ENCODE measurements around the gene RANBP17. TPM values are rescaled to one million over a fixed set of nuclear protein-coding genes. Genes with fewer than 3 reads are reported as not detected.

RANBP17 gene
- total RNA-seq, 1 experiment from 2014 or later, result 14.5 TPM

- no peak for DNase-seq
- no peak overlapping the region for H2AFZ ChIP-seq
- ChIA-PET POLR2A (ENCODE audit: unreplicated experiment) (no interaction called here), CTCF (no interaction called here)
- no peaks in the 10 kb centered on the region for H3K36me3 ChIP-seq (ENCODE audit: low read depth)
- no peaks in the 10 kb centered on the region for H3K9me2 ChIP-seq (ENCODE audit: insufficient read depth)
- H3K4me3 ChIP-seq, result no peak overlapping the region
- no peaks in the 10 kb centered on the region for H3K4me1 ChIP-seq (replicated peaks; ENCODE audit: insufficient read depth)
- no peaks in the 10 kb centered on the region for H4K20me1 ChIP-seq (ENCODE audit: insufficient read depth)
- peaks cover 8% of the 10 kb centered on the region; the same call in 1 of the 2 replicates for H3K27me3 ChIP-seq (ENCODE audit: insufficient read depth, low read depth)
- no TSS peak for BruUV-seq (replicated peaks)
- no peak overlapping the region for H3K4me2 ChIP-seq
- H3K27ac ChIP-seq, result no peak overlapping the region
- H3K9me3 ChIP-seq (ENCODE audit: insufficient read depth, low read depth), result no peaks in the 10 kb centered on the region
- no peaks in the 10 kb centered on the region for H3K79me2 ChIP-seq (ENCODE audit: low read depth)
- H3F3A ChIP-seq (ENCODE audit: insufficient read depth, low read depth), result no peaks in the 10 kb centered on the region
- TF ChIP-seq EZH2 (IDR thresholded peaks at IDR 0.05; ENCODE audit: low read depth) (no peak), CTCF (conservative IDR thresholded peaks at IDR 0.05) (no peak)
- intact Hi-C loops (cut with micrococcal nuclease; ENCODE audit: unreplicated experiment), result no loop called here
These were observed 451.8 kb downstream of the RANBP17 start for GRCh38 chr5:171313481-171314206.

- no peak overlapping the region for H3K4me3 ChIP-seq
- no peaks in the 10 kb centered on the region for H3F3A ChIP-seq (ENCODE audit: insufficient read depth, low read depth)
- H3K27me3 ChIP-seq (ENCODE audit: insufficient read depth, low read depth), result peaks cover 8% of the 10 kb centered on the region; the same call in 1 of the 2 replicates
- no peaks in the 10 kb centered on the region for H3K36me3 ChIP-seq (ENCODE audit: low read depth)
- BruUV-seq (replicated peaks), result no TSS peak
- TF ChIP-seq EZH2 (IDR thresholded peaks at IDR 0.05; ENCODE audit: low read depth) (no peak), CTCF (conservative IDR thresholded peaks at IDR 0.05) (no peak)
- no peaks in the 10 kb centered on the region for H4K20me1 ChIP-seq (ENCODE audit: insufficient read depth)
- H3K27ac ChIP-seq, result no peak overlapping the region
- H3K4me1 ChIP-seq (replicated peaks; ENCODE audit: insufficient read depth), result no peaks in the 10 kb centered on the region
- no peaks in the 10 kb centered on the region for H3K79me2 ChIP-seq (ENCODE audit: low read depth)
- no peak for DNase-seq
- intact Hi-C loops (cut with micrococcal nuclease; ENCODE audit: unreplicated experiment), result no loop called here
- H3K4me2 ChIP-seq, result no peak overlapping the region
- H3K9me2 ChIP-seq (ENCODE audit: insufficient read depth), result no peaks in the 10 kb centered on the region
- POLR2A ChIA-PET (ENCODE audit: unreplicated experiment), result no interaction called here
- CTCF ChIA-PET, result interaction anchor here (0.7 kb wide), 1 partner anchor 100 kb away, joined by 3 read pairs; no protein-coding TSS in a partner anchor
- no peaks in the 10 kb centered on the region for H3K9me3 ChIP-seq (ENCODE audit: insufficient read depth, low read depth)
- no peak overlapping the region for H2AFZ ChIP-seq
These were observed 453.0 kb downstream of the RANBP17 start for GRCh38 chr5:171314728-171315385.

GRCh38 chr5:171315386-171315891, 453.6 kb downstream of the RANBP17 start:
- no peak for DNase-seq
- Histone ChIP-seq H3K9me3 (ENCODE audit: insufficient read depth, low read depth) (no peaks in the 10 kb centered on the region), H4K20me1 (ENCODE audit: insufficient read depth) (no peaks in the 10 kb centered on the region), H3K4me3 (no peak overlapping the region), H3K4me2 (no peak overlapping the region), H3K4me1 (replicated peaks; ENCODE audit: insufficient read depth) (no peaks in the 10 kb centered on the region), H3K27me3 (ENCODE audit: insufficient read depth, low read depth) (peaks cover 8% of the 10 kb centered on the region; the same call in 1 of the 2 replicates), H3K27ac (no peak overlapping the region), H3K9me2 (ENCODE audit: insufficient read depth) (no peaks in the 10 kb centered on the region), H3K79me2 (ENCODE audit: low read depth) (no peaks in the 10 kb centered on the region), H3K36me3 (ENCODE audit: low read depth) (no peaks in the 10 kb centered on the region), H3F3A (ENCODE audit: insufficient read depth, low read depth) (no peaks in the 10 kb centered on the region), H2AFZ (no peak overlapping the region)
- ChIA-PET POLR2A (ENCODE audit: unreplicated experiment) (no interaction called here), CTCF (interaction anchor here (0.7 kb wide), 1 partner anchor 100 kb away, joined by 3 read pairs; no protein-coding TSS in a partner anchor)
- TF ChIP-seq EZH2 (IDR thresholded peaks at IDR 0.05; ENCODE audit: low read depth), result no peak
- no peak for TF ChIP-seq CTCF (conservative IDR thresholded peaks at IDR 0.05)
- intact Hi-C loops (cut with micrococcal nuclease; ENCODE audit: unreplicated experiment), result no loop called here
- BruUV-seq (replicated peaks), result no TSS peak

Data from PC-9 (cell line).